Activated T-cell treated with anti-CD3 and anti-CD28 coated beads, Interleukin-2, amount 50 U/mL, for 24 hours (primary cell): ENCODE data around the gene GJC1.

Source experiments
- DNase-seq: peaks from one replicate; pipeline ENCODE4 v3.0.0-alpha.2; 2020
- H3K27ac Mint-ChIP-seq: 2 replicates; pipeline ENCODE4 v1.8.0; 2020; ENCODE audit warnings: mild to moderate bottlenecking, mixed read lengths
- H3K27me3 Mint-ChIP-seq: 2 replicates; pipeline ENCODE4 v1.8.0; 2020; ENCODE audit warnings: mixed read lengths
- H3K36me3 Mint-ChIP-seq: 2 replicates; pipeline ENCODE4 v1.8.0; 2020; ENCODE audit warnings: low read depth, mixed read lengths
- H3K4me1 Mint-ChIP-seq: 2 replicates; pipeline ENCODE4 v1.8.0; 2020; ENCODE audit warnings: low read depth, mixed read lengths
- H3K4me3 Mint-ChIP-seq: 2 replicates; pipeline ENCODE4 v1.8.0; 2020; ENCODE audit warnings: mild to moderate bottlenecking, moderate library complexity, mixed read lengths
- H3K9me3 Mint-ChIP-seq: 2 replicates; pipeline ENCODE4 v1.8.0; 2020; ENCODE audit warnings: mixed read lengths

GJC1 gene

GRCh38 chr17:44829523-44830358 lies at the start of gene GJC1:
GJC1 (minus strand) TSS chr17:44830287; CDS start chr17:44805817, 24,470 bp downstream.
- H3K27me3 Mint-ChIP-seq, result peaks cover 76% of the 10 kb centered on the region
- peaks cover 14% of the 10 kb centered on the region for H3K4me1 Mint-ChIP-seq
- peak; percentile 64 for DNase-seq
- H3K9me3 Mint-ChIP-seq, result no peaks in the 10 kb centered on the region
- peak within 1 kb of the TSS; percentile 72 for H3K27ac Mint-ChIP-seq
- H3K36me3 Mint-ChIP-seq, result peaks cover 2% of the 10 kb centered on the region
- peak within 1 kb of the TSS; percentile 75 for H3K4me3 Mint-ChIP-seq

DNA sequence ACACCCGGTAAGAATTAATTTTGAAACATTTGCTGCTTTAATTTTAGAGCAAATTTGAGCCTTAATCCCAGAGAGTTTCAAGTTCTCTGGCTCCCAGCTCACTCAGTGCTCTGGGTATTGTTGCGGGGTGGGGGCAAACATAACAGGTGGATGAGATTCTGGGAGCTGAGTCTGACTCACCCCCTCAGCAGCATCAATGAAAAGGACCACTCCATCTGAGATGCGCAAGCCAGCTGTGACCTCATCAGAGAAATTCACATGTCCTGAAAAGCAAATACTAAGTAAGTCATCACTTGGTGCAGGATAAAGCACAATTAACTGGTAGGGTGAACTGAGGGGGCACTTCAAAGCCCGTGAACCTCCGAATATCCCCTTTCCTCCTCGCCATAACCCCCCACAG lies 49.3 kb upstream of the GJC1 start:
- DNase-seq, result no peak
- H3K4me3 Mint-ChIP-seq, result no peak overlapping the region
- peaks cover 91% of the 10 kb centered on the region for H3K36me3 Mint-ChIP-seq
- no peaks in the 10 kb centered on the region for H3K9me3 Mint-ChIP-seq
- no peaks in the 10 kb centered on the region for H3K4me1 Mint-ChIP-seq
- no peaks in the 10 kb centered on the region for H3K27me3 Mint-ChIP-seq
- H3K27ac Mint-ChIP-seq, result peak overlapping the region; percentile 19

DNA sequence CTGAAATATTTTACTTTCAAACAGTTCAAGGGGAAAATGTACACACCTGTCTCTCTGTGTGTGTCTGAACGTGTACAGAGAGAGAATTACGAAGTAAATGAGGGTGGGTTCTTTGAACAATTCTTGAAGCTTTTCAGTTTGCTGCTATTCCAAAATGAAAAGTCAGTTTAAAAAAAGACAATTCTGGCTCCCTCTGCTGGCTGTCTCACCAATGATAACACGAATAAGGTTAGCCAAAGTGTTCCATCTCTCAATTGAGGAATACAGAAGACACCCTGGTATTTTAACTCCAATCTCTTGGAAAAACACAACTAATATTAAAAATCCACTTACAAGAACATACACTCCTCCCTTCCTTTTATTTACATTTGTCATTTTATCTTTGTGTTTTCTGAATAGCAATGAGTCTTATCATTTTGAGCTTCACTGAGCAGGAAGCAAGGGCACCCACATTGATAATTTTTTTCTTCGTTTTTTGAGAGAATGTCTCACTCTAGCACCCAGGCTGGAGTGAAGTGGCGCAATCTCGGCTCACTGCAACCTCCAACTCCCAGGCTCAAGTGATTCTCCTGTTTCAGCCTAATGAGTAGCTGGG lies 48.6 kb upstream of the GJC1 start:
- H3K4me1 Mint-ChIP-seq, result no peaks in the 10 kb centered on the region

DNA sequence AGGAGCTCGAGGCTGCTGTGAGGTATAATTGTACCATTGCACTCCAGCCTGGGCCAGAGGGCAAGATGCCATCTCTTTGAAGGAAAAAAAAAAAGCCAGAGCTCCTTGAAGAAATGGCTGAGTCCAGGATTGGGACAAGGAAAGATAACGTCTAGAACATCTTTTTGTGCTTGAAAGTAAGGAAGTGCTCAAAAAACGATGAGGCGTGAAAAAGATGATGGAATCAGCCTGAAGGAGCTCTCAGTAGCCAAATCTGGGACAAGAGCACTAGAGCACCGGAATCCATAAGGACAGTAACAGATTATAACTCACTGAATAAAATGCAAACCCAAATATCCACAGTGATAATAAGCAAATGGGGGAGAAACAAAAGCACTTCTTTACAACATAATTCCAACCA lies 47.0 kb upstream of the GJC1 start:
- Mint-ChIP-seq H3K36me3 (peaks cover 92% of the 10 kb centered on the region), H3K27me3 (no peaks in the 10 kb centered on the region)

More for the DNA sequence above, 48.6 kb upstream of the GJC1 start:
- Mint-ChIP-seq H3K36me3 (peaks cover 93% of the 10 kb centered on the region), H3K4me3 (no peak overlapping the region), H3K9me3 (no peaks in the 10 kb centered on the region), H3K27me3 (no peaks in the 10 kb centered on the region), H3K27ac (no peak overlapping the region)
- no peak for DNase-seq

GRCh38 chr17:44875761-44876160 lies 45.7 kb upstream of the GJC1 start:
- no peak for DNase-seq
- Mint-ChIP-seq H3K27ac (no peak overlapping the region), H3K36me3 (peaks cover 90% of the 10 kb centered on the region), H3K4me1 (no peaks in the 10 kb centered on the region), H3K27me3 (no peaks in the 10 kb centered on the region), H3K4me3 (no peak overlapping the region), H3K9me3 (no peaks in the 10 kb centered on the region)

More for the DNA sequence above, 47.0 kb upstream of the GJC1 start:
- H3K4me3 Mint-ChIP-seq, result no peak overlapping the region
- no peak overlapping the region for H3K27ac Mint-ChIP-seq
- no peaks in the 10 kb centered on the region for H3K4me1 Mint-ChIP-seq
- no peak for DNase-seq
- H3K9me3 Mint-ChIP-seq, result no peaks in the 10 kb centered on the region

DNA sequence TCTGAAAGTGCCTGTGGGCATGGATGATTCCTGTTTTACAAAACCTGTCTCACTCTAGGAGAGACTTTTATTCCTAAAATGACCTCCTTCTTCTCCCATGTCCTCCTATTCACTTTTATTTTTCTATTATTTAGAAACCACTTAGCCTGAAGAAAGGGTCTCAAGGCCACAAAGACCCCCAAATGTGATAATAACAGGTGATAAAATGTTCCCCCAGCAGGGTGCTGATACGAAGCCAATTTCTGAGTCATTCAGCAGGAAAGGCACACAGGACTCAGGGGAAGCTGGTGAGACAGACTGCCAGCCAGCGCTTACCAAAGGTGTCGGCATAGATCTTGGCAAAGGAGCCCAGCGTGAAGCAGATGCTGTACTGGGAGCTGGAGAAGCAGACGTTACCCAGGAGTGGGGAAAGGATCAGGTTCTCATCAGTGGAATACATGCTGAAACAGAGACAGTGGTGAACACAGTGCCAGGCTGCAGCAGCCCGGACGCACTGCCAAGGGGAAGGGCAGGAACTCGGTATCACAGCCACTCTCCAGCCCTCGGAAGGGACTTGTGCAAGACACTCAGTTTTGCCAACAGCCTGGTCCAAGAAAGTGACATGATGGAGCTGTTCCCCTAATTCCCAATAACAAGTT lies 42.2 kb upstream of the GJC1 start:
- DNase-seq, result no peak
- Mint-ChIP-seq H3K27ac (no peak overlapping the region), H3K27me3 (no peaks in the 10 kb centered on the region), H3K4me1 (no peaks in the 10 kb centered on the region), H3K4me3 (no peak overlapping the region), H3K36me3 (peaks cover 88% of the 10 kb centered on the region), H3K9me3 (no peaks in the 10 kb centered on the region)

- Mint-ChIP-seq H3K27ac (no peak overlapping the region), H3K4me1 (no peaks in the 10 kb centered on the region), H3K27me3 (no peaks in the 10 kb centered on the region), H3K4me3 (no peak overlapping the region), H3K36me3 (peaks cover 90% of the 10 kb centered on the region), H3K9me3 (no peaks in the 10 kb centered on the region)
- DNase-seq, result no peak
These were observed 41.5 kb upstream of the GJC1 start for GRCh38 chr17:44871556-44871955.

DNA sequence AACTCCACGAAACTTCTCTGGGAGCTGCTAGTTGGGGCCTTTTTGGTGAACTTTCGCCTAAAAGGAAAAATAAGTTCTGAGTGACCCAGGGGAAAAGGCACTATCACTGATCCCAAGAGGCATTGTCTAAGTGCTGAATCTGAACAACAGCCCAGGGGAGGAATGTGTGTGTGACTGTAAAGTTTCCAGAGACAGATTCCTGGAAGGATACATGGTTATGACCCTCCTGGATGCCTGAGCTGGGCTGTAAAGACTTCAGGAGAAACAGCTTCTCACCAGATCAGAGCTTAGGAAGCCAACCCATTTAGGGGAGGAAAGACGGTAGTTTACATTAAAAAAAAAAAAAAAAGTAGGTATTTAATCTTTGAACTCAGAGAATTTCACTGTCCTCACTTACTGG lies 37.8 kb upstream of the GJC1 start:
- no peaks in the 10 kb centered on the region for H3K9me3 Mint-ChIP-seq
- H3K4me3 Mint-ChIP-seq, result no peak overlapping the region
- DNase-seq, result no peak
- no peaks in the 10 kb centered on the region for H3K27me3 Mint-ChIP-seq
- H3K27ac Mint-ChIP-seq, result no peak overlapping the region
- peaks cover 96% of the 10 kb centered on the region for H3K36me3 Mint-ChIP-seq
- no peaks in the 10 kb centered on the region for H3K4me1 Mint-ChIP-seq

- peaks cover 97% of the 10 kb centered on the region for H3K36me3 Mint-ChIP-seq
- no peak overlapping the region for H3K4me3 Mint-ChIP-seq
- no peaks in the 10 kb centered on the region for H3K27me3 Mint-ChIP-seq
- H3K4me1 Mint-ChIP-seq, result no peaks in the 10 kb centered on the region
- H3K9me3 Mint-ChIP-seq, result no peaks in the 10 kb centered on the region
- no peak for DNase-seq
- H3K27ac Mint-ChIP-seq, result peak overlapping the region; percentile 28
These were observed 35.8 kb upstream of the GJC1 start for GRCh38 chr17:44865931-44866330.

GRCh38 chr17:44865231-44865660 lies 35.2 kb upstream of the GJC1 start:
- H3K36me3 Mint-ChIP-seq, result peaks cover 99% of the 10 kb centered on the region
- H3K27me3 Mint-ChIP-seq, result no peaks in the 10 kb centered on the region
- H3K4me3 Mint-ChIP-seq, result no peak overlapping the region
- no peaks in the 10 kb centered on the region for H3K9me3 Mint-ChIP-seq
- no peak overlapping the region for H3K27ac Mint-ChIP-seq
- no peaks in the 10 kb centered on the region for H3K4me1 Mint-ChIP-seq
- DNase-seq, result peak; percentile 60

GRCh38 chr17:44864831-44865230 lies 34.7 kb upstream of the GJC1 start:
- Mint-ChIP-seq H3K36me3 (peaks cover 99% of the 10 kb centered on the region), H3K4me3 (no peak overlapping the region), H3K4me1 (no peaks in the 10 kb centered on the region), H3K9me3 (no peaks in the 10 kb centered on the region), H3K27ac (no peak overlapping the region), H3K27me3 (no peaks in the 10 kb centered on the region)
- DNase-seq, result no peak

GRCh38 chr17:44863061-44863918 lies 33.2 kb upstream of the GJC1 start:
- no peaks in the 10 kb centered on the region for H3K27me3 Mint-ChIP-seq
- no peak for DNase-seq
- no peaks in the 10 kb centered on the region for H3K4me1 Mint-ChIP-seq
- H3K9me3 Mint-ChIP-seq, result no peaks in the 10 kb centered on the region
- peaks cover 99% of the 10 kb centered on the region for H3K36me3 Mint-ChIP-seq
- no peak overlapping the region for H3K4me3 Mint-ChIP-seq
- H3K27ac Mint-ChIP-seq, result no peak overlapping the region

GRCh38 chr17:44862278-44862914 lies 32.3 kb upstream of the GJC1 start:
- H3K9me3 Mint-ChIP-seq, result no peaks in the 10 kb centered on the region
- no peaks in the 10 kb centered on the region for H3K27me3 Mint-ChIP-seq
- no peak for DNase-seq
- no peak overlapping the region for H3K27ac Mint-ChIP-seq
- no peak overlapping the region for H3K4me3 Mint-ChIP-seq
- peaks cover 99% of the 10 kb centered on the region for H3K36me3 Mint-ChIP-seq
- no peaks in the 10 kb centered on the region for H3K4me1 Mint-ChIP-seq

DNA sequence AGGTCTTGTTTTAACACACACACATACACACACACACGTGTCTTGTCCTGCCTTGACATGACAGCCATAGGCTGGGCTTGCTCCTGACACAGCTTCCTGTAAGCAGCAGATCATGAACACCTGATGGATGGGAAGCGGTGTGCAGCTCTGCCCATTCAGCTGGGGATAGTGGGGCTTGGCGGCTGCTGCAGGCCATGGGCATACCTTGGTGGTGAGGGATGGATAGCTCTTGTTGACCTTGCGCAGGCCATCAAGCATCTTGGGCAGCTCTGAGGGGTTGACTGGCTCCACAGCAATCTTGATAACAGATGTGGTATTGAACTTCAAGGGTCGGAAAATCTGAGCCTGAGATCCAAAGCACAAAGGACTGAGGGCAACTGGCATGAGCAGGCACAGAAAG lies 29.6 kb upstream of the GJC1 start:
- DNase-seq, result no peak
- Mint-ChIP-seq H3K4me3 (no peak overlapping the region), H3K4me1 (no peaks in the 10 kb centered on the region), H3K27me3 (no peaks in the 10 kb centered on the region), H3K27ac (no peak overlapping the region), H3K9me3 (no peaks in the 10 kb centered on the region), H3K36me3 (peaks cover 99% of the 10 kb centered on the region)
